Ishikawa (cell line): ENCODE results near the gene NMRAL1.

Experiments used
- CEBPB ChIP-seq: IDR thresholded peaks from 2 replicates; pipeline ENCODE4 v1.6.1; 2012
- CREB1 ChIP-seq: IDR thresholded peaks from 2 replicates; pipeline ENCODE4 v1.6.1; 2012; ENCODE audit warnings: low read depth
- EGR1 ChIP-seq: IDR thresholded peaks from 2 replicates; pipeline ENCODE4 v1.6.1; 2012
- EP300 ChIP-seq: IDR thresholded peaks from 2 replicates; pipeline ENCODE4 v1.6.1; 2012; ENCODE audit warnings: borderline replicate concordance
- FOXM1 ChIP-seq: IDR thresholded peaks from 2 replicates; pipeline ENCODE4 v1.6.1; 2012; ENCODE audit warnings: low read depth, borderline replicate concordance
- NFIC ChIP-seq: IDR thresholded peaks from 2 replicates; pipeline ENCODE4 v1.6.1; 2012
- RAD21 ChIP-seq: IDR thresholded peaks from 2 replicates; pipeline ENCODE4 v1.6.1; 2012; ENCODE audit warnings: low read depth
- REST ChIP-seq: IDR thresholded peaks from 2 replicates; pipeline ENCODE4 v1.6.1; 2012; ENCODE audit warnings: low read depth, mild to moderate bottlenecking
- TAF1 ChIP-seq: IDR thresholded peaks from 2 replicates; pipeline ENCODE4 v1.6.1; 2012; ENCODE audit warnings: low read depth, mild to moderate bottlenecking
- TCF12 ChIP-seq: IDR thresholded peaks from 2 replicates; pipeline ENCODE4 v1.6.1; 2012; ENCODE audit warnings: low read depth
- TEAD4 ChIP-seq: IDR thresholded peaks from 2 replicates; pipeline ENCODE4 v1.6.1; 2012
- YY1 ChIP-seq: IDR thresholded peaks from 2 replicates; pipeline ENCODE4 v1.6.1; 2012; ENCODE audit warnings: low read depth
- TF ChIP-seq, protein P1 (sequence below): IDR thresholded peaks from 2 replicates; pipeline ENCODE4 v1.6.1; 2012

DNA sequence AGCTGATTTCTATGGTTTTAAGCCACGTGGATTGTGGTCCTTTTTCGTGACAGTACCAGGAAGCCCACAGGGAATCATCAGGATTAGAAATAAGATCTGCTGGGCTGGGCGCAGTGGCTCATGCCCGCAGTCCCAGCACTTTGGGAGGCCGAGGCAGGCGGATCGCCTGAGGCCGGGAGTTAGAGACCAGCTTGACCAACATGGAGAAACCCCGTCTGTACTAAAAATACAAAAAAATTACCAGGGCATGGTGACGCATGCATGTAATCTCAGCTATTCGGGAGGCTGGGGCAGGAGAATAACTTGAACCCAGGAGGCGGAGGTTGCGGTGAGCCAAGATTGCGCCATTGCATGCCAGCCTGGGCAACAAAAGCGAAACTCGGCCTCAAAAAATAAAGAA lies 6.5 kb downstream of the NMRAL1 start:
- TF ChIP-seq TEAD4 (no peak), YY1 (no peak), REST (no peak), RAD21 (no peak), EP300 (no peak), TCF12 (no peak), TAF1 (no peak), EGR1 (no peak), NFIC (no peak), CREB1 (no peak), FOXM1 (no peak), CEBPB (no peak)
- TF ChIP-seq, protein P1, sequence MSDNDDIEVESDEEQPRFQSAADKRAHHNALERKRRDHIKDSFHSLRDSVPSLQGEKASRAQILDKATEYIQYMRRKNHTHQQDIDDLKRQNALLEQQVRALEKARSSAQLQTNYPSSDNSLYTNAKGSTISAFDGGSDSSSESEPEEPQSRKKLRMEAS: no peak
